Activated CD4-positive, alpha-beta T cell treated with anti-CD3 and anti-CD28 coated beads, Interleukin-2, amount 50 U/mL, for 4 hours (primary cell): ENCODE data around the gene KDM5C.
"Not testable (repeated sequence)": the region's sequence is repeated elsewhere in the genome, so short reads cannot be mapped to it uniquely, and the experiment has no call there.

Experiments used
- DNase-seq, 2 experiments: peaks; one replicate each; pipeline ENCODE4 v3.0.0-alpha.2; 2020

The KDM5C gene

GRCh38 chrX:53188763-53189162 is 36.2 kb downstream of the KDM5C start:
- no peak for DNase-seq

- DNase-seq: no peak
Observed at GRCh38 chrX:53186351-53186750, 38.7 kb downstream of the KDM5C start.

GRCh38 chrX:53184836-53185235 is 40.2 kb downstream of the KDM5C start:
- no peak for DNase-seq

- DNase-seq: no peak
Observed at GRCh38 chrX:53171356-53171755, 53.7 kb downstream of the KDM5C start.

GRCh38 chrX:53166103-53166502 is 58.9 kb downstream of the KDM5C start:
- no peak for DNase-seq

GRCh38 chrX:53164566-53164965 is 60.4 kb downstream of the KDM5C start:
- DNase-seq: not testable (repeated sequence)

- no peak for DNase-seq
Observed at GRCh38 chrX:53163436-53163835, 61.6 kb downstream of the KDM5C start.

- DNase-seq: no peak
Observed at GRCh38 chrX:53160297-53160983, 64.6 kb downstream of the KDM5C start.

- DNase-seq: no peak
Observed at GRCh38 chrX:53159184-53159583, 65.8 kb downstream of the KDM5C start.

GRCh38 chrX:53156207-53156596 is 68.8 kb downstream of the KDM5C start:
- DNase-seq: no peak

- DNase-seq: no peak
Observed at GRCh38 chrX:53155512-53156206, 69.3 kb downstream of the KDM5C start.

- no peak for DNase-seq
Observed at GRCh38 chrX:53153581-53153980, 71.4 kb downstream of the KDM5C start.
